HepG2 (cell line): ENCODE data around the gene ORC4. TPM values are rescaled to one million over a fixed set of nuclear protein-coding genes. Genes with fewer than 3 reads are reported as not detected.
A peak's percentile ranks its signal among the peaks of the same experiment; 100 is the strongest.

ENCODE experiments used
- BRF2 ChIP-seq: sonication (generic); formaldehyde crosslinking; IDR thresholded peaks from 2 replicates; pipeline ENCODE4 v1.8.1; 2022; ENCODE audit warnings: mild to moderate bottlenecking, missing genetic modification reagents
- FOXA3 ChIP-seq: IDR thresholded peaks from 2 replicates; pipeline ENCODE4 v1.6.1; 2016; ENCODE audit warnings: missing genetic modification reagents, missing compliant biosample characterization
- GLI4 ChIP-seq: sonication (generic); formaldehyde crosslinking; IDR thresholded peaks from 2 replicates; pipeline ENCODE4 v1.5.1; 2020; ENCODE audit warnings: missing genetic modification reagents, mild to moderate bottlenecking, moderate library complexity, borderline replicate concordance
- HOXD1 ChIP-seq: sonication (generic); formaldehyde crosslinking; IDR thresholded peaks from 2 replicates; pipeline ENCODE4 v1.5.0; 2020; ENCODE audit warnings: missing genetic modification reagents
- KDM2A ChIP-seq: sonication (generic); formaldehyde crosslinking; IDR thresholded peaks from 2 replicates; pipeline ENCODE4 v1.4.0; 2020; ENCODE audit warnings: low read depth, missing genetic modification reagents, borderline replicate concordance
- KDM4B ChIP-seq: sonication (generic); formaldehyde crosslinking; IDR thresholded peaks from 2 replicates; pipeline ENCODE4 v1.4.0; 2020; ENCODE audit warnings: missing genetic modification reagents
- KLF16 ChIP-seq, 2 experiments: sonication (generic) in 1 of 2; formaldehyde crosslinking in 1 of 2; IDR thresholded peaks; 2 replicates each; pipeline versions ENCODE4 v1.6.1 to v1.8.0; 2016 to 2023; ENCODE audit warnings: missing genetic modification reagents in 2 of 2, missing compliant biosample characterization in 1 of 2
- MTERF4 ChIP-seq: sonication (generic); formaldehyde crosslinking; IDR thresholded peaks from 2 replicates; pipeline ENCODE4 v1.8.0; 2023; ENCODE audit warnings: mild to moderate bottlenecking, missing genetic modification reagents
- RXRB ChIP-seq: IDR thresholded peaks from 2 replicates; pipeline ENCODE4 v1.6.1; 2016; ENCODE audit warnings: borderline replicate concordance, missing genetic modification reagents, missing compliant biosample characterization
- TBP ChIP-seq: sonication (generic); formaldehyde crosslinking; IDR thresholded peaks from 2 replicates; pipeline ENCODE4 v1.5.0; 2020; ENCODE audit warnings: missing genetic modification reagents
- ZBTB25 ChIP-seq: IDR thresholded peaks from 2 replicates; pipeline ENCODE4 v1.6.1; 2018; ENCODE audit warnings: missing genetic modification reagents
- ZNF12 ChIP-seq: sonication (generic); formaldehyde crosslinking; IDR thresholded peaks from 2 replicates; pipeline ENCODE4 v1.5.0; 2020; ENCODE audit warnings: missing genetic modification reagents
- ZNF614 ChIP-seq: IDR thresholded peaks from 2 replicates; pipeline ENCODE4 v1.6.1; 2018; ENCODE audit warnings: missing biosample characterization, missing genetic modification reagents, inconsistent platforms, borderline replicate concordance
- ZNF841 ChIP-seq: sonication (generic); formaldehyde crosslinking; IDR thresholded peaks from 2 replicates; pipeline ENCODE4 v1.8.1; 2023; ENCODE audit warnings: missing genetic modification reagents, borderline replicate concordance
- ZSCAN25 ChIP-seq: sonication (generic); formaldehyde crosslinking; IDR thresholded peaks from 2 replicates; pipeline ENCODE4 v1.8.0; 2022; ENCODE audit warnings: mild to moderate bottlenecking, missing genetic modification reagents
- polyA plus RNA-seq, 8 experiments: library from polyadenylated mRNA; depleted of rRNA in 3 of 8; stranded (reverse) in 7 of 8; unstranded in 1 of 8; fragments of >200 nt; fragmentation: Illumina TruSeq in 4 of 8; extraction: Trizol in 4 of 8; gene quantifications; 2 replicates each; pipeline versions ENCODE4 v1.2.1 to v1.2.3, GENCODE V29; 2011 to 2016; ENCODE audit warnings: low read depth in 4 of 8, missing spikeins in 1 of 8, mixed read lengths in 1 of 8; ENCODE audit not compliant: insufficient read depth in 1 of 8
- total RNA-seq, 5 experiments: library from RNA; depleted of rRNA; stranded (reverse); fragments of >200 nt; fragmentation: Illumina TruSeq; extraction: Trizol; gene quantifications; 2 replicates each; pipeline ENCODE4 v1.2.3, GENCODE V29; 2016; ENCODE audit warnings: low read depth in 1 of 5
- TF ChIP-seq, protein P1 (sequence below): sonication (generic); formaldehyde crosslinking; IDR thresholded peaks from 2 replicates; pipeline ENCODE4 v1.4.0; 2020; ENCODE audit warnings: missing genetic modification reagents
- TF ChIP-seq, protein P2 (sequence below): IDR thresholded peaks from 2 replicates; pipeline ENCODE4 v1.6.1; 2016; ENCODE audit warnings: low read depth, missing genetic modification reagents, missing compliant biosample characterization
- TF ChIP-seq, protein P3 (sequence below): sonication (generic); formaldehyde crosslinking; IDR thresholded peaks from 2 replicates; pipeline ENCODE4 v1.5.0; 2020; ENCODE audit warnings: missing genetic modification reagents

Gene ORC4
- total and polyA plus RNA-seq, 2 of the 13 experiments (the other 11 are each of a cell fraction or from before 2014, with no cell fraction given): 28.6 to 84.8 TPM

DNA sequence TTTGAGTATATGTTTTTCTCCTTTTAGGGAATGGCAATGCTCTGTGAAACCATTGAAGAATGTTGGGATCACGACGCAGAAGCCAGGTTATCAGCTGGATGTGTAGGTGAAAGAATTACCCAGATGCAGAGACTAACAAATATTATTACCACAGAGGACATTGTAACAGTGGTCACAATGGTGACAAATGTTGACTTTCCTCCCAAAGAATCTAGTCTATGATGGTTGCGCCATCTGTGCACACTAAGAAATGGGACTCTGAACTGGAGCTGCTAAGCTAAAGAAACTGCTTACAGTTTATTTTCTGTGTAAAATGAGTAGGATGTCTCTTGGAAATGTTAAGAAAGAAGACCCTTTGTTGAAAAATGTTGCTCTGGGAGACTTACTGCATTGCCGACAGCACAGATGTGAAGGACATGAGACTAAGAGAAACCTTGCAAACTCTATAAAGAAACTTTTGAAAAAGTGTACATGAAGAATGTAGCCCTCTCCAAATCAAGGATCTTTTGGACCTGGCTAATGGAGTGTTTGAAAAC is 93.4 kb downstream of the ORC4 start (continued):
- TF ChIP-seq, protein P1, sequence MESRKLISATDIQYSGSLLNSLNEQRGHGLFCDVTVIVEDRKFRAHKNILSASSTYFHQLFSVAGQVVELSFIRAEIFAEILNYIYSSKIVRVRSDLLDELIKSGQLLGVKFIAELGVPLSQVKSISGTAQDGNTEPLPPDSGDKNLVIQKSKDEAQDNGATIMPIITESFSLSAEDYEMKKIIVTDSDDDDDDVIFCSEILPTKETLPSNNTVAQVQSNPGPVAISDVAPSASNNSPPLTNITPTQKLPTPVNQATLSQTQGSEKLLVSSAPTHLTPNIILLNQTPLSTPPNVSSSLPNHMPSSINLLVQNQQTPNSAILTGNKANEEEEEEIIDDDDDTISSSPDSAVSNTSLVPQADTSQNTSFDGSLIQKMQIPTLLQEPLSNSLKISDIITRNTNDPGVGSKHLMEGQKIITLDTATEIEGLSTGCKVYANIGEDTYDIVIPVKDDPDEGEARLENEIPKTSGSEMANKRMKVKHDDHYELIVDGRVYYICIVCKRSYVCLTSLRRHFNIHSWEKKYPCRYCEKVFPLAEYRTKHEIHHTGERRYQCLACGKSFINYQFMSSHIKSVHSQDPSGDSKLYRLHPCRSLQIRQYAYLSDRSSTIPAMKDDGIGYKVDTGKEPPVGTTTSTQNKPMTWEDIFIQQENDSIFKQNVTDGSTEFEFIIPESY (CRISPR knock-in tag): no peak
- TF ChIP-seq, protein P2, sequence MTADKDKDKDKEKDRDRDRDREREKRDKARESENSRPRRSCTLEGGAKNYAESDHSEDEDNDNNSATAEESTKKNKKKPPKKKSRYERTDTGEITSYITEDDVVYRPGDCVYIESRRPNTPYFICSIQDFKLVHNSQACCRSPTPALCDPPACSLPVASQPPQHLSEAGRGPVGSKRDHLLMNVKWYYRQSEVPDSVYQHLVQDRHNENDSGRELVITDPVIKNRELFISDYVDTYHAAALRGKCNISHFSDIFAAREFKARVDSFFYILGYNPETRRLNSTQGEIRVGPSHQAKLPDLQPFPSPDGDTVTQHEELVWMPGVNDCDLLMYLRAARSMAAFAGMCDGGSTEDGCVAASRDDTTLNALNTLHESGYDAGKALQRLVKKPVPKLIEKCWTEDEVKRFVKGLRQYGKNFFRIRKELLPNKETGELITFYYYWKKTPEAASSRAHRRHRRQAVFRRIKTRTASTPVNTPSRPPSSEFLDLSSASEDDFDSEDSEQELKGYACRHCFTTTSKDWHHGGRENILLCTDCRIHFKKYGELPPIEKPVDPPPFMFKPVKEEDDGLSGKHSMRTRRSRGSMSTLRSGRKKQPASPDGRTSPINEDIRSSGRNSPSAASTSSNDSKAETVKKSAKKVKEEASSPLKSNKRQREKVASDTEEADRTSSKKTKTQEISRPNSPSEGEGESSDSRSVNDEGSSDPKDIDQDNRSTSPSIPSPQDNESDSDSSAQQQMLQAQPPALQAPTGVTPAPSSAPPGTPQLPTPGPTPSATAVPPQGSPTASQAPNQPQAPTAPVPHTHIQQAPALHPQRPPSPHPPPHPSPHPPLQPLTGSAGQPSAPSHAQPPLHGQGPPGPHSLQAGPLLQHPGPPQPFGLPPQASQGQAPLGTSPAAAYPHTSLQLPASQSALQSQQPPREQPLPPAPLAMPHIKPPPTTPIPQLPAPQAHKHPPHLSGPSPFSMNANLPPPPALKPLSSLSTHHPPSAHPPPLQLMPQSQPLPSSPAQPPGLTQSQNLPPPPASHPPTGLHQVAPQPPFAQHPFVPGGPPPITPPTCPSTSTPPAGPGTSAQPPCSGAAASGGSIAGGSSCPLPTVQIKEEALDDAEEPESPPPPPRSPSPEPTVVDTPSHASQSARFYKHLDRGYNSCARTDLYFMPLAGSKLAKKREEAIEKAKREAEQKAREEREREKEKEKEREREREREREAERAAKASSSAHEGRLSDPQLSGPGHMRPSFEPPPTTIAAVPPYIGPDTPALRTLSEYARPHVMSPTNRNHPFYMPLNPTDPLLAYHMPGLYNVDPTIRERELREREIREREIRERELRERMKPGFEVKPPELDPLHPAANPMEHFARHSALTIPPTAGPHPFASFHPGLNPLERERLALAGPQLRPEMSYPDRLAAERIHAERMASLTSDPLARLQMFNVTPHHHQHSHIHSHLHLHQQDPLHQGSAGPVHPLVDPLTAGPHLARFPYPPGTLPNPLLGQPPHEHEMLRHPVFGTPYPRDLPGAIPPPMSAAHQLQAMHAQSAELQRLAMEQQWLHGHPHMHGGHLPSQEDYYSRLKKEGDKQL (CRISPR knock-in tag): peak; percentile 78
- peak; percentile 72 for TF ChIP-seq KDM4B (CRISPR knock-in tag)
- TF ChIP-seq ZNF841 (CRISPR knock-in tag): no peak
- TF ChIP-seq ZNF12 (CRISPR knock-in tag): peak; percentile 90
- TF ChIP-seq ZNF614: peak; percentile 98
- TF ChIP-seq RXRB (CRISPR knock-in tag): peak; percentile 90; the same call in 1 of the 2 replicates
- TF ChIP-seq HOXD1 (CRISPR knock-in tag): 0 out of 2 replicates have a peak, but pooled peaks have one; percentile 59
- peak; percentile 92 for TF ChIP-seq ZBTB25
- TF ChIP-seq MTERF4 (CRISPR knock-in tag): no peak
- TF ChIP-seq ZSCAN25 (CRISPR knock-in tag): no peak
- peak; percentile 45; the same call in 1 of the 2 replicates for TF ChIP-seq BRF2 (CRISPR knock-in tag)
- no peak for TF ChIP-seq TBP
- peak in 1 of 2 experiments; percentile 79; a peak in 2 of 4 replicates for TF ChIP-seq KLF16 (CRISPR knock-in tag; IDR thresholded peaks at IDR 0.05)
- TF ChIP-seq, protein P3, sequence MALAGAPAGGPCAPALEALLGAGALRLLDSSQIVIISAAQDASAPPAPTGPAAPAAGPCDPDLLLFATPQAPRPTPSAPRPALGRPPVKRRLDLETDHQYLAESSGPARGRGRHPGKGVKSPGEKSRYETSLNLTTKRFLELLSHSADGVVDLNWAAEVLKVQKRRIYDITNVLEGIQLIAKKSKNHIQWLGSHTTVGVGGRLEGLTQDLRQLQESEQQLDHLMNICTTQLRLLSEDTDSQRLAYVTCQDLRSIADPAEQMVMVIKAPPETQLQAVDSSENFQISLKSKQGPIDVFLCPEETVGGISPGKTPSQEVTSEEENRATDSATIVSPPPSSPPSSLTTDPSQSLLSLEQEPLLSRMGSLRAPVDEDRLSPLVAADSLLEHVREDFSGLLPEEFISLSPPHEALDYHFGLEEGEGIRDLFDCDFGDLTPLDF (CRISPR knock-in tag): no peak
- TF ChIP-seq KDM2A (CRISPR knock-in tag): no peak; the same call in 1 of the 2 replicates
- TF ChIP-seq FOXA3: peak; percentile 98
- no peak for TF ChIP-seq GLI4 (CRISPR knock-in tag)
